Kidney (tissue), 14 donors: ENCODE measurements around the gene RAB40AL. TPM values are rescaled to one million over a fixed set of nuclear protein-coding genes. Genes with fewer than 3 reads are reported as not detected.

Experiments
- DNase-seq, 5 donors: peaks; one replicate each; pipeline ENCODE4 v3.0.0-alpha.2; 2013 to 2020
- FAIRE-seq: peaks from 2 replicates; lab custom pipeline; 2012; peaks lifted over from hg19 to GRCh38; lab: Jason Lieb, UNC
- H3K27ac ChIP-seq, 2 donors: one replicate each; pipeline ENCODE4 v1.7.0; 2013; ENCODE audit warnings: low read depth in 2 of 2, low read length in 2 of 2, inconsistent platforms in 1 of 2
- H3K27me3 ChIP-seq: one replicate; pipeline ENCODE4 v1.7.1; 2013; ENCODE audit warnings: low read length, inconsistent platforms; ENCODE audit not compliant: control insufficient read depth, insufficient read depth
- H3K36me3 ChIP-seq, 3 donors: one replicate each; pipeline versions ENCODE4 v1.7.0 to v1.7.1; 2013; ENCODE audit warnings: low read length in 3 of 3, control low read depth in 1 of 3, inconsistent platforms in 1 of 3; ENCODE audit not compliant: insufficient read depth in 3 of 3, control insufficient read depth in 2 of 3
- H3K4me1 ChIP-seq, 3 donors: one replicate each; pipeline versions ENCODE4 v1.7.0 to v1.7.1; 2013; ENCODE audit warnings: low read length in 3 of 3, inconsistent platforms in 1 of 3, low read depth in 1 of 3; ENCODE audit not compliant: control insufficient read depth in 2 of 3, insufficient read depth in 2 of 3
- H3K4me3 ChIP-seq, 3 donors: one replicate each; pipeline versions ENCODE4 v1.7.0 to v1.8.1; 2013; ENCODE audit warnings: low read length in 3 of 3, control low read depth in 1 of 3, inconsistent platforms in 1 of 3
- H3K9ac ChIP-seq, 3 donors: one replicate each; pipeline versions ENCODE4 v1.7.0 to v1.7.1; 2013; ENCODE audit warnings: low read length in 3 of 3, control low read depth in 1 of 3, inconsistent platforms in 1 of 3
- H3K9me3 ChIP-seq, 3 donors: one replicate each; pipeline versions ENCODE4 v1.7.0 to v1.7.1; 2013; ENCODE audit warnings: low read length in 3 of 3, control low read depth in 1 of 3, inconsistent platforms in 1 of 3; ENCODE audit not compliant: control insufficient read depth in 2 of 3, insufficient read depth in 1 of 3
- intact Hi-C: fragments of 100-400 bp; cut with DNase I; formaldehyde crosslinking; loops from one replicate; pipeline ENCODE4 v1.11.1; 2022
- polyA plus RNA-seq: library from polyadenylated mRNA; stranded (reverse); fragments of 350-450 nt; fragmentation: Illumina TruSeq; extraction: RNeasy Lipid Tissue Mini Kit (QIAGEN cat#74804); gene quantifications from one replicate; pipeline ENCODE4 v1.2.3, GENCODE V29; 2014; ENCODE audit warnings: low read depth, low replicate concordance; ENCODE audit not compliant: insufficient read depth
- total RNA-seq: library from RNA; stranded (reverse); fragmentation: NEBNext Ultra II Directional; extraction: Animal tissue kit (Norgen Biotek cat#: 25700); gene quantifications from one replicate; pipeline ENCODE4 v1.2.1, GENCODE V29; 2021
- TF ChIP-seq, protein P1 (sequence below): IDR thresholded peaks from 3 replicates; pipeline ENCODE4 v1.5.1; 2012; ENCODE audit warnings: mild to moderate bottlenecking, moderate library complexity, borderline replicate concordance; ENCODE audit not compliant: insufficient read depth; ENCODE audit errors: extremely low read depth
- donor health status: control.
- donor health status: control.
- donor health status: control.
- donor health status: control.
- donor health status: control.
- donor health status: DM: yes; HTN: yes; CAD: no.
- donor health status: Normal renal cell carcinoma (clear cell type).

The RAB40AL gene
- total and polyA plus RNA-seq, 2 donors from 2014 or later, result 1.1 TPM; not detected in 1

DNA sequence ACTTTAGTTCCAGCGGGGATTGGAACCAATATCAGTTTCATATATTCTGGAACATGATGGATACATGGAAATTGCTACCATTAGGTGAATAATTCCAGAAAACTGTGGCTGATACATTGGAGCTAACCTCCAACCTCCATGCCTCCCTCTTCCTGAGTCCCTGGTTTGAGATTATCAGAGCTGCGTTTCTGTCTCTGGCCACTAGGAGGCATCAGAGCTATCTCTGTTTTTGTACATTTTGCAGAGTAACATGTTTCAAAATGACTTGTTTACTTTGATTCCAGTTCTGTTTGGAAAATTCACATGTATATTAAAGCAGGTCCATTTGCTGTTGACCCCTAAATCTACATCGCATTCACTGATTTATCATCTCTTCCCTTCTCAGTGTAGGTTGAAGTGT lies 2.4 kb upstream of the RAB40AL start:
- H3K9ac ChIP-seq, result no peak overlapping the region
- H3K4me3 ChIP-seq, result no peak overlapping the region
- no peak overlapping the region for H3K27ac ChIP-seq
- H3K9me3 ChIP-seq, result no peaks in the 10 kb centered on the region
- peak in 2 of 5 donors; percentile 9 to 27 for DNase-seq
- no peaks in the 10 kb centered on the region for H3K4me1 ChIP-seq
- TF ChIP-seq, protein P1, sequence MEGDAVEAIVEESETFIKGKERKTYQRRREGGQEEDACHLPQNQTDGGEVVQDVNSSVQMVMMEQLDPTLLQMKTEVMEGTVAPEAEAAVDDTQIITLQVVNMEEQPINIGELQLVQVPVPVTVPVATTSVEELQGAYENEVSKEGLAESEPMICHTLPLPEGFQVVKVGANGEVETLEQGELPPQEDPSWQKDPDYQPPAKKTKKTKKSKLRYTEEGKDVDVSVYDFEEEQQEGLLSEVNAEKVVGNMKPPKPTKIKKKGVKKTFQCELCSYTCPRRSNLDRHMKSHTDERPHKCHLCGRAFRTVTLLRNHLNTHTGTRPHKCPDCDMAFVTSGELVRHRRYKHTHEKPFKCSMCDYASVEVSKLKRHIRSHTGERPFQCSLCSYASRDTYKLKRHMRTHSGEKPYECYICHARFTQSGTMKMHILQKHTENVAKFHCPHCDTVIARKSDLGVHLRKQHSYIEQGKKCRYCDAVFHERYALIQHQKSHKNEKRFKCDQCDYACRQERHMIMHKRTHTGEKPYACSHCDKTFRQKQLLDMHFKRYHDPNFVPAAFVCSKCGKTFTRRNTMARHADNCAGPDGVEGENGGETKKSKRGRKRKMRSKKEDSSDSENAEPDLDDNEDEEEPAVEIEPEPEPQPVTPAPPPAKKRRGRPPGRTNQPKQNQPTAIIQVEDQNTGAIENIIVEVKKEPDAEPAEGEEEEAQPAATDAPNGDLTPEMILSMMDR, result peak; percentile 49
- H3K27me3 ChIP-seq, result no peaks in the 10 kb centered on the region
- no peak for FAIRE-seq
- no peaks in the 10 kb centered on the region for H3K36me3 ChIP-seq
- intact Hi-C loops, result no loop called here

DNA sequence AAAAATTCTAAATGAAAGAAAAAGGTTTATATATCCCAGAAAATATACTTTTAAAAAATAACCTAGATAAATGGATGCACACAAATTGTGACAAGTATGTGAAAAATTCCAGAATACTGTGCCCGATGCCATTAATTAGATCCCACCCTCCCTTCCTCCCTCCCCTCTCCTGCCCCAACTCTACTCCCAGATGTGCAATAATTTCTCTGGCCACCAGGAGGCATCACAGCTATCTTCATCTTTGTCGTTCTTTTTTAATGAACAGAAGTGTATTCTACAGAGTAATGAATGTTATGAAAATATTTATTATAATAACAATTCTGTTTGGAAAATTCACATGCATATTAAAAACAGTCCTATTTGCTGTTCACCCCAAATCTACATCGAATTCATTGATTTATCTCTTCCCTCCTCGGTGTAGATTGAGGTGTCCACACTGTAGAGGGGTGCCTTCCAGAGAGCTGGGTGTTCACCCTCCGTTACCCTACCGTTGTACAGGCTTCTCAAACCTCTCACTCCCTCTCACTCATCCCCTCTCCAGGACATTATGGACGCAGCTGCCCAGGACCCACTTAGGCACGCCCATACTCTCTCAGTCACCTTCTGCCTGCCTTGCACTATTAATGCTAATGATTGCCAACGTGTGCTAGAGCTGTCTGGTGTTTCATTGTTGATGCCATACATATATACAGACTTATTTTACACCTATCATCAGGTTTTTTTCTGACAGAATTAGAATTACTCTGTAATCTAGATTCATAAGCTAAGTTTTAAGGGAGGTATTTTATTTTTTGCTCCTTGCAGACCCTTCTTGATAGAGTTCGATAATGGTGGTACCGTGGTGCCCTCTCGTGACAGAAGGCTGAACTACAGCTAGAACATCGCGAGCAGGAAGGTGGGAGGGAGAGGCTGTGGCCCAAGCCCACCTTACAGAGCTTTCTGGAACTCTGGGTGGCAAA lies 14.1 kb downstream of the RAB40AL start:
- peak; percentile 89 for FAIRE-seq
- intact Hi-C loops, result loop anchor here (10.0 kb wide), 1 partner anchor 224 kb away; no protein-coding TSS in a partner anchor
- TF ChIP-seq, protein P1, result peak; percentile 48
- Histone ChIP-seq H3K36me3 (no peaks in the 10 kb centered on the region), H3K4me3 (peak overlapping the region in 2 of 3 donors; percentile 42), H3K27ac (no peak overlapping the region), H3K9ac (no peak overlapping the region), H3K27me3 (no peaks in the 10 kb centered on the region), H3K9me3 (no peaks in the 10 kb centered on the region), H3K4me1 (no peaks in the 10 kb centered on the region)
- DNase-seq, result peak in 4 of 5 donors; percentile 44 to 68 (median 58)

DNA sequence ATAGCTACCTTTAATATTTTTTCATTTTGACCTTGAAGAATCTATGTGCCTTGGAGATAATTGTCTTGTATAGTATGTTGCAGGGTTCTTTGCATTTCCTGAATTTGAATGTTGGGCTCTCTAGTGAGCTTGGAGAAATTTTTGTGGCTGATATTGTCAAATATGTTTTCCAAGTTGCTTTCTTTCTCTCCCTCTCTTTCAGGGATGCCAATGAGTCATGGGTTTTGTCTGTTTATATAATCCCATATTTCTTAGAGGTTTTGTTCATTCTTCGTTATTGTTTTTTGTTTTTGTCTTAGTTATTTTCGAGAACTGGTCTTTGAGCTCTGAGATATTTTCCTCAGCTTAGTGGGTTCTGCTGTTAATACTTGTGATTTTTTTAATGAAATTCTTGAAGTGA lies 20.7 kb downstream of the RAB40AL start:
- FAIRE-seq (peak; percentile 29), DNase-seq (no peak)
- TF ChIP-seq, protein P1, result no peak
- no peaks in the 10 kb centered on the region for H3K36me3 ChIP-seq
- H3K4me1 ChIP-seq, result no peaks in the 10 kb centered on the region
- no peak overlapping the region for H3K4me3 ChIP-seq
- intact Hi-C loops, result loop anchor here (10.0 kb wide), 1 partner anchor 217 kb away; no protein-coding TSS in a partner anchor
- no peaks in the 10 kb centered on the region for H3K27me3 ChIP-seq
- H3K27ac ChIP-seq, result no peak overlapping the region
- H3K9ac ChIP-seq, result no peak overlapping the region
- H3K9me3 ChIP-seq, result no peaks in the 10 kb centered on the region
